ENCODE measurements around the gene NFE2. TPM values are rescaled to one million over a fixed set of nuclear protein-coding genes. Genes with fewer than 3 reads are reported as not detected.

The NFE2 gene
- total RNA-seq = 1 to 10 TPM in 1 of 4 donors, under 1 TPM in 1, not detected in 2; 0.40 to 1.2 TPM

- Histone ChIP-seq H3K27ac (no peak within 1 kb of the TSS), H3K4me3 (no peak within 1 kb of the TSS), H3K9me3 (no peaks in the 10 kb centered on the region), H3K27me3 (peaks cover 0 to 5% of the 10 kb centered on the region in 2 donors), H3K4me1 (no peaks in the 10 kb centered on the region), H3K36me3 (no peaks in the 10 kb centered on the region)
- intact Hi-C loops (cut with DNase I; ENCODE audit: low total_unique reads) = no loop called here
- TF ChIP-seq POLR2A (IDR thresholded peaks at IDR 0.05) (no peak), CTCF (IDR thresholded peaks at IDR 0.05) (no peak)
- DNase-seq = peak in 1 of 2 donors; percentile 31
Observed at GRCh38 chr12:54300732-54301427, at the start of gene NFE2. Gene NFE2, minus strand, starts transcription at chr12:54301015. Its CDS starts 5,767 bp downstream, at chr12:54295248.

- H3K9me3 ChIP-seq = no peaks in the 10 kb centered on the region
- TF ChIP-seq POLR2A (IDR thresholded peaks at IDR 0.05) (no peak), CTCF (IDR thresholded peaks at IDR 0.05) (no peak)
- no peak for DNase-seq
- peaks cover 8 to 14% of the 10 kb centered on the region in 2 donors for H3K4me1 ChIP-seq
- no peak overlapping the region for H3K4me3 ChIP-seq
- H3K36me3 ChIP-seq = no peaks in the 10 kb centered on the region
- H3K27me3 ChIP-seq = no peaks in the 10 kb centered on the region
- intact Hi-C loops (cut with DNase I; ENCODE audit: low total_unique reads) = no loop called here
- H3K27ac ChIP-seq = peak overlapping the region; percentile 92 to 96
Observed at GRCh38 chr12:54349679-54350078, 48.9 kb upstream of the NFE2 start.

GRCh38 chr12:54349036-54349435 is 48.2 kb upstream of the NFE2 start:
- H3K9me3 ChIP-seq = no peaks in the 10 kb centered on the region
- DNase-seq = no peak
- peaks cover 8 to 14% of the 10 kb centered on the region in 2 donors for H3K4me1 ChIP-seq
- no peak overlapping the region for H3K4me3 ChIP-seq
- H3K36me3 ChIP-seq = no peaks in the 10 kb centered on the region
- TF ChIP-seq CTCF (IDR thresholded peaks at IDR 0.05) (no peak), POLR2A (IDR thresholded peaks at IDR 0.05) (no peak)
- H3K27ac ChIP-seq = peak overlapping the region; percentile 17 to 96
- H3K27me3 ChIP-seq = no peaks in the 10 kb centered on the region
- intact Hi-C loops (cut with DNase I; ENCODE audit: low total_unique reads) = no loop called here

GRCh38 chr12:54341378-54342300 is 40.8 kb upstream of the NFE2 start:
- Histone ChIP-seq H3K4me3 (no peak overlapping the region), H3K27me3 (no peaks in the 10 kb centered on the region), H3K4me1 (peaks cover 10% of the 10 kb centered on the region in 2 donors), H3K9me3 (no peaks in the 10 kb centered on the region), H3K27ac (peak overlapping the region; percentile 52 to 79), H3K36me3 (no peaks in the 10 kb centered on the region)
- DNase-seq = no peak
- intact Hi-C loops (cut with DNase I; ENCODE audit: low total_unique reads) = no loop called here
- TF ChIP-seq POLR2A (IDR thresholded peaks at IDR 0.05) (no peak), CTCF (IDR thresholded peaks at IDR 0.05) (no peak)

DNA sequence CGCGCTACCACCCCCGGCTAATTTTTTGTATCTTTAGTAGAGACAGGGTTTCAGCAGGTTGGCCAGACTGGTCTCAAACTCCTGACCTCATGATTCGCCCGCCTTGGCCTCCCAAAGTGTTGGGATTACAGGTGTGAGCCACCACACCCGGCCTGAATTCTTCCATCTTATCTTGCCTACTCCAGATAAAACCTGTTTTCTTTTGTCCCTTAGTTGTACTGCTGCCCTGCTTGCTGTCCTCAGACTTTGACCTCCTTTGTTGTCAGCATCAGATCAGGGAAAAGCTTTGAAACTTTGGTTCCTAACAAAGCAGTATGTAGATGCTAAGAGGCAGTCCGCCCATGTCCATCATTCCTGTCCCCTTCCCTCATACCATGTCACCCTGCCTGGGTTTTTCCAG is 40.0 kb upstream of the NFE2 start:
- Histone ChIP-seq H3K36me3 (no peaks in the 10 kb centered on the region), H3K27ac (peak overlapping the region; percentile 52 to 79), H3K9me3 (no peaks in the 10 kb centered on the region), H3K4me3 (no peak overlapping the region), H3K4me1 (peaks cover 10% of the 10 kb centered on the region in 2 donors), H3K27me3 (no peaks in the 10 kb centered on the region)
- intact Hi-C loops (cut with DNase I; ENCODE audit: low total_unique reads) = no loop called here
- TF ChIP-seq CTCF (IDR thresholded peaks at IDR 0.05) (no peak), POLR2A (IDR thresholded peaks at IDR 0.05) (no peak)
- DNase-seq = no peak

All from uterus (tissue), 4 donors.